ENCODE data around the gene PDLIM7.

PDLIM7 gene

DNA sequence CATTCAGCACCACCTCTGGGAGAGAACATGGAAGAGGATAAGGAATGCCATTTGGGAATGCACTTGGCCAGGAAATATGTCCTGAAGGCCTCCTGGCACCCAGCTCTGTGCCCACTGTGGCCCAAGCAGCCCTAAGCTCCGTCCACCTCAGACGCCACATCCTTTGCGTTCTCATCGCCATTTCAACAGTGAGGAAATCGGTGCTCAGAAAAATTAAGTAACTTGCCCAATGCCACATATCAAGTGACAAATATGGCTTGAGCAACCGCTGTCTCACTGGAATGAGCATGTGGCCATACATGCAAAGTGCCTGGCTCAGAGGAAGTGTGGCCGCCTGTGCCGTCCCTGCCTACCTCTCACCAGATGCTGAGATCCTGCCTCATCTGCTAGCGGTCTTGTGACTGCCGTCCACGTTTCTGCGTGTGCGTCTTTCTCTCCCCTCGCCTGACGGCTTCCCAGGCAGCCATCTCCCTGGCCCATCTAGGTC lies 13.2 kb upstream of the PDLIM7 start:
- peak overlapping the region in 1 of 3 experiments; percentile 24 for H3K4me3 Mint-ChIP-seq
- peaks cover 13% of the 10 kb centered on the region for H3K4me1 Mint-ChIP-seq
- no peak overlapping the region for H3K27ac Mint-ChIP-seq
- H3K9me3 Mint-ChIP-seq = no peaks in the 10 kb centered on the region
- peaks cover 4% of the 10 kb centered on the region for H3K27me3 Mint-ChIP-seq (ENCODE audit: low read depth)
- H3K36me3 Mint-ChIP-seq (ENCODE audit: low read depth) = peaks cover 46% of the 10 kb centered on the region
- TF ChIP-seq, protein P1, sequence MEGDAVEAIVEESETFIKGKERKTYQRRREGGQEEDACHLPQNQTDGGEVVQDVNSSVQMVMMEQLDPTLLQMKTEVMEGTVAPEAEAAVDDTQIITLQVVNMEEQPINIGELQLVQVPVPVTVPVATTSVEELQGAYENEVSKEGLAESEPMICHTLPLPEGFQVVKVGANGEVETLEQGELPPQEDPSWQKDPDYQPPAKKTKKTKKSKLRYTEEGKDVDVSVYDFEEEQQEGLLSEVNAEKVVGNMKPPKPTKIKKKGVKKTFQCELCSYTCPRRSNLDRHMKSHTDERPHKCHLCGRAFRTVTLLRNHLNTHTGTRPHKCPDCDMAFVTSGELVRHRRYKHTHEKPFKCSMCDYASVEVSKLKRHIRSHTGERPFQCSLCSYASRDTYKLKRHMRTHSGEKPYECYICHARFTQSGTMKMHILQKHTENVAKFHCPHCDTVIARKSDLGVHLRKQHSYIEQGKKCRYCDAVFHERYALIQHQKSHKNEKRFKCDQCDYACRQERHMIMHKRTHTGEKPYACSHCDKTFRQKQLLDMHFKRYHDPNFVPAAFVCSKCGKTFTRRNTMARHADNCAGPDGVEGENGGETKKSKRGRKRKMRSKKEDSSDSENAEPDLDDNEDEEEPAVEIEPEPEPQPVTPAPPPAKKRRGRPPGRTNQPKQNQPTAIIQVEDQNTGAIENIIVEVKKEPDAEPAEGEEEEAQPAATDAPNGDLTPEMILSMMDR (IDR thresholded peaks at IDR 0.05; ENCODE audit: unreplicated experiment in 3 of 3) = no peak

DNA sequence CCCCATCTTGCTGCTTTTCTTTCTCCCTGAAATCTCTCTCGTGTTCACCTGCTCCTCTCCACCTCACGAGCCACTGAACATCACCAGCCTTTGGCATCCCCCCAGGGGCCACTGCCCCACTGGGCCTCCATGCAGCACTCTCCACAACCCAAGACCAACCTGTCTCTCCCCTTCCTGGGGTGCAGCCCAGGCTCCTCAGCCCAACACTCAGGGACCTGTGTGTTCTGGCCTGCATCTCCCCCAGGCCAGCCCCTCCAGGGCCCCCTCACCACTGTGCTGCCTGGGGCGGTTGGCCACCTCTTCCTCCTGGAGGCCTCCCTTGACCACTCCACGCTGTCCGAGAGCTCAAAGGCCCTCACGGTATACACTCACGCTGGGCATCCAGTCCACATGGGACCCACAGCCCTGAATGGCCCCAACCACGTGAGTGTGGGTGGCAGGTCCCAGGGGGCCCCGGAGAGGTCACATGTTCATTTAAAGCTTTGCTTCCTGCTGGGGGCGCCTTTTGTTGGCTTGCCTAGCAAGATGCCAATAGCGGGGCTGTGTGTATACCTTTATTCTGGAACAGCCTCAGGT lies 12.7 kb upstream of the PDLIM7 start:
- peaks cover 4% of the 10 kb centered on the region for H3K27me3 Mint-ChIP-seq (ENCODE audit: low read depth)

DNA sequence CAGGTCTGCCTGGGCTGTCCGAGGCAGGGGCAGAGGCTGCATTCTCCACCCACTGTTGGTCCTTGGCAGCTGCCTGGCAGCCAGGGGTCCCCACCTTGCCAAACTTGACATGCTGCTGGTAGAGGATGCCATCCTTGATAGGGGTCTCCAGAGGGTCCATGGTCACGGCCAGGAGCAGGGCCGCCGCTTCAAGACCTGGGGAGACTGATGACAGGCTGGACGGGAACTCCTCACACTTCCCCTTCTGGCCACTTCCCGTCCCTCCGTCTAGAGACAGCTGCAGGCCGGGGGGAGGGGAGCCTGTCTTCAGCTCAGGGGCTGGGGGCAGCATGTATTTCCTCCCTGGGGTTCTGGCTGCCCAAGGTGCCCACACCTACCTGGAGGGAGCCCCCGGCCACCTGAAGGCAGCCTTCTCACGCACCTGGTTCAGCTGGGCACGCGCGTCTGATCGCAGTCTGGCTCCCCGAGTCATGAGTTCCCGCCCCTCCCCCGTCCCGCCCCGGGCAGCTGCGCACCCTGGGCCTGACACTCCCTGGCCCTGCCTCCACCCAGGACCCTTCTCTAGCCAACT lies 12.1 kb upstream of the PDLIM7 start, which contains the start of gene DOK3:
Gene DOK3 (minus strand): TSS at position 446 of the 571 bp plus-strand sequence. CDS start 286 bp downstream, at position 160.
- Mint-ChIP-seq H3K9me3 (no peaks in the 10 kb centered on the region), H3K27ac (peak within 1 kb of the TSS in 2 of 3 experiments; percentile 38 to 59), H3K4me1 (peaks cover 10% of the 10 kb centered on the region), H3K4me3 (peak within 1 kb of the TSS; percentile 9 to 62 (median 51)), H3K27me3 (ENCODE audit: low read depth) (peaks cover 4% of the 10 kb centered on the region), H3K36me3 (ENCODE audit: low read depth) (peaks cover 39% of the 10 kb centered on the region)
- TF ChIP-seq, protein P1 (IDR thresholded peaks at IDR 0.05; ENCODE audit: unreplicated experiment in 3 of 3) = no peak

More for the DNA sequence above, 12.7 kb upstream of the PDLIM7 start:
- H3K27ac Mint-ChIP-seq = peak overlapping the region in 1 of 3 experiments; percentile 59
- peak overlapping the region in 2 of 3 experiments; percentile 51 to 62 for H3K4me3 Mint-ChIP-seq
- H3K4me1 Mint-ChIP-seq = peaks cover 10% of the 10 kb centered on the region
- TF ChIP-seq, protein P1 (IDR thresholded peaks at IDR 0.05; ENCODE audit: unreplicated experiment in 3 of 3) = no peak
- no peaks in the 10 kb centered on the region for H3K9me3 Mint-ChIP-seq
- H3K36me3 Mint-ChIP-seq (ENCODE audit: low read depth) = peaks cover 41% of the 10 kb centered on the region

DNA sequence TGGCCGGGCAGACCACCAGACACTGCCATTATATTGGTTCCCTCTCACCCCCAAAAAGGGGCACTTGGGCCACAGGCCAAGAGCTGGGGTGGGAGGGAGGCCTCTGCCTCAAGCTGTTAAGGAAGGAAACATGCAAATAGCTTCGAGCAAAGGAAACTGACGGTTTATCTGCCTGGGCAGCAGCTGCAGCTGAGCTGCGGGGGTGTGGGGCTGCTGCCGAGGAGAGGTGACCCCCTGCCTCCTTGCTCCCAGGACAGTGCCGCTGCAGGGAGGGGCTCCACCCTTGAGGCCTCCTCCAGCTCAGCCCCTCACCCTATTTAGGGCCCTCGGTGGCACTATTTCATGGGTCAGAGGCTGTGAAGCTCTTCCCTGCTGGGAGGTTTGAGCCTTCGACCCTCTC lies 11.4 kb upstream of the PDLIM7 start:
- Mint-ChIP-seq H3K36me3 (ENCODE audit: low read depth) (peaks cover 33% of the 10 kb centered on the region), H3K27me3 (ENCODE audit: low read depth) (peaks cover 4% of the 10 kb centered on the region), H3K27ac (peak overlapping the region in 1 of 3 experiments; percentile 38), H3K4me3 (no peak overlapping the region), H3K9me3 (no peaks in the 10 kb centered on the region), H3K4me1 (peaks cover 10% of the 10 kb centered on the region)
- TF ChIP-seq, protein P1 (IDR thresholded peaks at IDR 0.05; ENCODE audit: unreplicated experiment in 3 of 3) = no peak

DNA sequence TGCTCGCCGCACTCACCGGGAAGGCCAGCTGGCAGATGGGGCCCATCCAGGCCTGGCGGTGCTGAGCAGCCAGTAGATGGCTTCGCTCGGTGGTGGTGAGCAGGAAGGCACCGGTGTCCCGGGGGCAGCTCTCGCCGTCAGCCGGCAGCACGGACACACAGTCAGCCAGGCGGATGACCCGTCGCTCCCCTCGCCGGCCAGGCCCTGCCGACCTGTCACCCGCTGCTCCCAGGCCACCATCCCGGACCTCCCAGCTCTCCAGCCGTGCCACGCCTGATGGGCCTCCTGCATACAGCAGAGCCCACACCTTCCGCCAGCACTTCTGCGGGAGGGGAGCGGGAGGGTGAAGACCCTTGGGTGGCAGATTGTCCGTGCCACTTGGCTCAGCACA lies 10.8 kb upstream of the PDLIM7 start:
- Mint-ChIP-seq H3K27me3 (ENCODE audit: low read depth) (peaks cover 4% of the 10 kb centered on the region), H3K36me3 (ENCODE audit: low read depth) (peaks cover 30% of the 10 kb centered on the region), H3K4me3 (no peak overlapping the region), H3K4me1 (peaks cover 10% of the 10 kb centered on the region), H3K9me3 (no peaks in the 10 kb centered on the region), H3K27ac (no peak overlapping the region)
- TF ChIP-seq, protein P1 (IDR thresholded peaks at IDR 0.05; ENCODE audit: unreplicated experiment in 3 of 3) = no peak

Data from nephron (organoid).